Measurements from ENCODE around the gene MBD5.

The MBD5 gene

DNA sequence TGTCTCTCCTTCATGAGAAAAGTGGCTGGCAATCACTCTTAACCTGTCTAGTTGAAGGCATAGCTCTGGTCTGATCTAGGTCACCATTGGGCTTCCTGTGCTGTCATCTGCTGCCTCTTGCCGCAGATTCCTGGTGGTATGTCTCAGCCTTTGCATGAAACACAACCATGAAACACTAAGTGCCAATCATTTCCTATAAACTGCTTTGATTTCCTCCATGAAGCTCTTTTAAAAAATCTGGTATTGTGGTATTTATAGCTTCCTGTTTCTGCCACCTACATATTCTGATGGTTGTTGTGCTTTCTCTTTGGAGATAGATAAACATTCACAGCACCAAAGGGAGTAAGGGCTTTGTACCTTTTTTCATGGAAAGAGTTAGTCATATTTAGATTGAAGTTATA lies 503.6 kb downstream of the MBD5 start:
- H3K4me3 ChIP-seq (ENCODE audit: low read depth in 1 of 2, low read length in 2 of 2): no peak overlapping the region
- H3K27me3 ChIP-seq (ENCODE audit: low read depth, low read length): no peaks in the 10 kb centered on the region
- H3K27ac ChIP-seq (ENCODE audit: low read length): no peak overlapping the region
- no peaks in the 10 kb centered on the region for H3K4me1 ChIP-seq (ENCODE audit: control insufficient read depth in 1 of 2, insufficient read depth in 2 of 2, low read length in 2 of 2)
- H3K36me3 ChIP-seq (ENCODE audit: control insufficient read depth in 1 of 2, insufficient read depth in 2 of 2, low read length in 2 of 2): no peaks in the 10 kb centered on the region
- H3K9me3 ChIP-seq (ENCODE audit: control insufficient read depth in 1 of 2, low read length in 2 of 2): no peaks in the 10 kb centered on the region

DNA sequence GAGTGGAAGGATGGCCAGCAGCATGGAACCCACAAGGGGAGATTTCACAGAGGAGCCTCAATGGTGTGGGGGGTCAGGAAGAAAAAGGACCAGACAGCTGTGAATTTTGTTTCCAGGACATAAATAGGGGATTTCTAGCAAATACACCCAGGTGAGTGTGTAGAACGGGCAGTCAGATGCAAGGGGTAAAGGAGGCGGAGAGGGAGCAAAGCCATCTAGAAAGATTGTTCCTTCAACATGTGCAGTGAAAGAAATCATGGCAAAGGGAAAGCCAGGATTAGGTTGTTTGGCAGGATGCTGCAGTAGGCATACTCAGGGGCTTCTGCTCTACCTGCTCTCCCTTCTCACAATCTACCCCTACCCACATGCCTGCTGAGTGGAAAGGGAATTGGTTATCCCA lies 504.2 kb downstream of the MBD5 start:
- Histone ChIP-seq H3K4me3 (ENCODE audit: low read depth in 1 of 2, low read length in 2 of 2) (no peak overlapping the region), H3K4me1 (ENCODE audit: control insufficient read depth in 1 of 2, insufficient read depth in 2 of 2, low read length in 2 of 2) (no peaks in the 10 kb centered on the region), H3K27me3 (ENCODE audit: low read depth, low read length) (no peaks in the 10 kb centered on the region), H3K27ac (ENCODE audit: low read length) (no peak overlapping the region), H3K36me3 (ENCODE audit: control insufficient read depth in 1 of 2, insufficient read depth in 2 of 2, low read length in 2 of 2) (no peaks in the 10 kb centered on the region), H3K9me3 (ENCODE audit: control insufficient read depth in 1 of 2, low read length in 2 of 2) (no peaks in the 10 kb centered on the region)

DNA sequence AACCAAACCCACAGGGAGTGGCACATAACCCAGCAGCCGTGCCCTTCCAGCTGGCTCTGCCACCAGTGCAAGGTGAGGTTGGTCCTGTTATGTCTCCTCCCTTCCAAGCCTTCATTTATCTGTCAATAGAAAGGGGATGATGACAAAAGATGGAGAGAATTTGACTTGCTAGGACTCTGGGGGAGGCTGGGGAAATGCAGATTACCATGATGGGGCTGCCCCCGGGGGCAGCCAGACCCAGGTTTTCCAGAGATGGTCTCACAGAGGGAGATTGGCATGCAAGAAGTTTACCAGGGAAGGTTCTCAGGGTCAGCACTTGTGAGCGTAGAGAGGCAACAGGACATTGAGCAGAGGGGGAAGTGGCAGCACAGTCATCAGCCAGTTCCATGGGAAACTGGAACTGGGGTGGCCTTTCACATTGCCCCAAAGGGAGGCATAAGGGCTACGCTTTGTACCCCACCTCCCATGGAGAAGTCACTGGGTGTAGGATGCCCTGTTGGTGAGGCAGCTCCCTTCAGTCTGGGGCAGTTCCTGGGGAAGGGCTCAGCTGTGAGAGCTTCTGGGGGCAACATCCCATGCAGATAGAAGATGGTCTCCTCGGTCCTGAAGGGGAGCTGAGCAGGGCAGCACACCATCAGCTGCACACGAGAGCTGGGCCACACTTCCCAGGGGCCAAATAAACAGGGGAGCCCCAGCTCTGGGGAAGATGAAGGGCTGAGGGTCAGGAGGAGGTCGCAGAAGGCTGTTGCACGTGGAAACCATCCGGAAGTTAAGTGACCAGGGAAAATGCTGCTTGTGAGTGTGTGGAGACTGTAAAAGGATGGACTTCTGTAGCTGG lies 505.8 kb downstream of the MBD5 start:
- Histone ChIP-seq H3K4me1 (ENCODE audit: control insufficient read depth in 1 of 2, insufficient read depth in 2 of 2, low read length in 2 of 2) (no peaks in the 10 kb centered on the region), H3K27ac (ENCODE audit: low read length) (no peak overlapping the region)

DNA sequence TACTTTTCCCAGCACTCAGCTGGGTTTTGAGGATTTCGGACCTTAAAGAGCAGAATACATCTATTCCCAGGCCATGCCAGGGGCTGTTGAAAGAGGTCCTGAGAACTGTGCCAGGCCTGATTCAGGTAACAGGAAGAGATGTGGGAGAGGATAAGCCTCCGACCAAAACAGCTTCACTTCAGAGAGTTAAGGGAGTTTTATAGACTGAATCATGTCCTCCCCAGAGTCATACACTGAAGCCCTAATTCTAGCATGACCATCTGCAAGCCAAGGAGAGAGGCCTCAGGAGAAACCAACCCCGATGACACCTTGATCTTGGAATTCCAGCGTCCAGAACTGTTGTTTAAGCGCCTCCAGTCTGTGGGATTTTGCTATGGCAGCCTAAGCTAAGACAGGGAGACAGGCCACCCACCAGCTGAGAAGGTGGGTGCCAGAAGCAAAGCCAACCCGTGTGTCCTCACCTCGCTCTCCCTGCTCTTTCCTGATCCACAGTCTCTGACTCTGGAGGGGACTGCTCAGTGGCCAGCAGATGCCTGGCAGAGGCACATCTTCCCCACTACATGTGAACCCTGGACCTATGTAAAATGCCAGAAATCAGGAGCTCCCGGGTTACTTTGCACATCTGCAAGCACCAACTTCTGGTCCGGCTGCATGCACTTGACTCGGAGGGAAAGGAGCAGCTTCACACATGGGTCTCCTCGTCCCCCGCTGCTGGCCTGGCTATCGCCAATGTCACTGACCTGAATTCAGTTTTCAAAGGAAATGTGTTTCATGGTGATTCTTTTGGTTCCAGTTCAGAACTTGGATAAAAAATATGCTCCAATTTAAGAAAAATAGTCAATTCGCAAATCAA lies 506.8 kb downstream of the MBD5 start:
- Histone ChIP-seq H3K36me3 (ENCODE audit: control insufficient read depth in 1 of 2, insufficient read depth in 2 of 2, low read length in 2 of 2) (no peaks in the 10 kb centered on the region), H3K27me3 (ENCODE audit: low read depth, low read length) (no peaks in the 10 kb centered on the region), H3K27ac (ENCODE audit: low read length) (no peak overlapping the region), H3K4me1 (ENCODE audit: control insufficient read depth in 1 of 2, insufficient read depth in 2 of 2, low read length in 2 of 2) (no peaks in the 10 kb centered on the region), H3K4me3 (ENCODE audit: low read depth in 1 of 2, low read length in 2 of 2) (no peak overlapping the region), H3K9me3 (ENCODE audit: control insufficient read depth in 1 of 2, low read length in 2 of 2) (no peaks in the 10 kb centered on the region)

More for the DNA sequence above, 505.8 kb downstream of the MBD5 start:
- H3K27me3 ChIP-seq (ENCODE audit: low read depth, low read length): no peaks in the 10 kb centered on the region
- H3K36me3 ChIP-seq (ENCODE audit: control insufficient read depth in 1 of 2, insufficient read depth in 2 of 2, low read length in 2 of 2): no peaks in the 10 kb centered on the region
- H3K4me3 ChIP-seq (ENCODE audit: low read depth in 1 of 2, low read length in 2 of 2): no peak overlapping the region
- H3K9me3 ChIP-seq (ENCODE audit: control insufficient read depth in 1 of 2, low read length in 2 of 2): no peaks in the 10 kb centered on the region

DNA sequence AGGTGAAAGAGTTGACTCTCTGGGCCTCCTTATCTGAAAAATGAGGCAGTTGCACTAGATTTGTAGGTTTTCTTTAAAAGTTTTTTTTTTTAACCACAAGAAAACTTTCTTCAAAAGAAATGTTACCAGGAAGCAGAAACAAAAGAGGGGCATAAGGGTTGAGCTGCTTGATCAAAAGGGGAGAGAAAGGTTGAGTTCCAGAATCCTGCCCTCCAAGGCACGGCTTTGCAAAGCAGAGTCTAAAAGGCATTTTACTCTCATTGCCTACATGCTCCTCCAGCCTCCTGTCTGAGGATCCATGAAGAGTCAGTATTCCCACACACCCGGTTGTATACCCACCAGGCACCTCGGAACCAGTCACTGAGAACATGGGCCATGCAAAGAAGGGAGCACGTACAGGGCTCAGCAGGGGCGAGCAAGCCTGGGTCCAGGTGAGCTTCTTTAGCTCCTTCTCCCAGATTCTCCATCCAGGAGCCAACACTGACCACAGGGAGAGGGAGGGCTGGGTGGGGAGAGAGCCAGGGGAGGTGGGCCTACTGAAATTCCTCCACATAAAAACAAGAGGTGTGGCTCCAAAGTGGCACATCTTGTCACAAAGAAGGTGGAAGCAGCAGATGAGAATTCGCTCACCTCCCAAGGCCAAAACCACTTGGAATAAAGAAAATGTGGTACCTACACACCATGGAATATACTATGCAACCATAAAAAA lies 507.6 kb downstream of the MBD5 start:
- Histone ChIP-seq H3K27ac (ENCODE audit: low read length) (no peak overlapping the region), H3K9me3 (ENCODE audit: control insufficient read depth in 1 of 2, low read length in 2 of 2) (no peaks in the 10 kb centered on the region), H3K36me3 (ENCODE audit: control insufficient read depth in 1 of 2, insufficient read depth in 2 of 2, low read length in 2 of 2) (no peaks in the 10 kb centered on the region), H3K27me3 (ENCODE audit: low read depth, low read length) (no peaks in the 10 kb centered on the region), H3K4me1 (ENCODE audit: control insufficient read depth in 1 of 2, insufficient read depth in 2 of 2, low read length in 2 of 2) (no peaks in the 10 kb centered on the region), H3K4me3 (ENCODE audit: low read depth in 1 of 2, low read length in 2 of 2) (no peak overlapping the region)

DNA sequence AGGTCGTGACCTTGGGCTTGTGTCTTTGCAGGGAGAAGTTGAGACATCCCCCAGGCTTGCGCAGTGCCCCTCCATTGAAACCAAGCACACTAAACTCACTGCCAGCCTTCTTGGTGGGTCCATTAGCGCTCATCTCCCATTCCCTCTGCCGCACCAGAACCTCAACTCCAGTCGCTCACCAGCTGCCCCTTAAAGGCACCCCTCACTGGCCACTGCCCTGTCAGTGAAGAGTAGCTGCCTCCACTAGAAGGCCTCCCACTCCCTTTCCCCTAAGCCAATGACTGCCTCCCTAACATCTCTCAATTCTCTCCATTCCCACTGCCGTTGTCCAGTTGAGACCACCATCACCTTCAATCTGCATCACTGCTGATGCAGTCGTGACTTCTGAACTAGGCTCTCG lies 508.9 kb downstream of the MBD5 start:
- no peak overlapping the region for H3K27ac ChIP-seq (ENCODE audit: low read length)
- no peak overlapping the region for H3K4me3 ChIP-seq (ENCODE audit: low read depth in 1 of 2, low read length in 2 of 2)
- H3K9me3 ChIP-seq (ENCODE audit: control insufficient read depth in 1 of 2, low read length in 2 of 2): no peaks in the 10 kb centered on the region
- no peaks in the 10 kb centered on the region for H3K27me3 ChIP-seq (ENCODE audit: low read depth, low read length)
- H3K36me3 ChIP-seq (ENCODE audit: control insufficient read depth in 1 of 2, insufficient read depth in 2 of 2, low read length in 2 of 2): no peaks in the 10 kb centered on the region
- H3K4me1 ChIP-seq (ENCODE audit: control insufficient read depth in 1 of 2, insufficient read depth in 2 of 2, low read length in 2 of 2): no peaks in the 10 kb centered on the region

DNA sequence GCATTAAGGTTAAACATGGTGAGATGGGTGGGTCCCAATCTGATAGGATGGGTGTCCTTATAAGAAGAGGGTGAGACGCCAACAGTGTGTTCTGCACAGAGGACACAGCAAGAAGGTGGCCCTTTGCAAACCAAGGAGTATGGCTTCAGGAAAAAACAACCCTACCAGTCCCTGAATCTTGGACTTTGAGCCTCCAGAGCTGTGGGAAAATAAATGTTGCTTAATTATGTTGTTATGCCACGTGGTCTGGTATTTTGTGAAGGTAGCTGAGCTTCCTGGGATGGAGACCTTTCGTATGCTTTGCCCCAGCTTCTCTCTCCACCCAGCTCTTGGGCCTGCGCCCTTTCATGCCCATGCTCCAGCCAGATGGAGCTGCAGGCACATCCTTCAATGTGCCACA lies 509.5 kb downstream of the MBD5 start:
- H3K27ac ChIP-seq (ENCODE audit: low read length): no peak overlapping the region
- H3K4me3 ChIP-seq (ENCODE audit: low read depth in 1 of 2, low read length in 2 of 2): no peak overlapping the region

DNA sequence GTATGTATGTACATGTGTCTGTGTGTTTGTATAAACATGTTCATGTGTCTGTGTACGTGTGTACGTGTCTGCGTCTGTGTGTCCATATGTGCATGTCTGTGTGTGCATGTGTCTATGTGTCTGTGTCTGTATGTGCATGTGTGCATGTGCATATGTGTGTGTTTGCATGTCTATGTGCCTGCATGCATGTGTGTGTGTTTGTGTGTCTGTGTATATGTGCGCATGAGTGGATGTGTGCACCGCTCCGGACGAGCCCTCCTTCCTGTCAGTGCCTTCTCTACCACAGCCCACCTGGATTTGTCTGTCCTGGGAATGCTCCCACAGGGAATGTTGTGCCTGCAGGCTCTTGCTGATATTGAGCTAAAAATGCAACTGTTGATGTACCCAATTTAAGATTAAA lies 510.3 kb downstream of the MBD5 start:
- no peaks in the 10 kb centered on the region for H3K27me3 ChIP-seq (ENCODE audit: low read depth, low read length)
- no peaks in the 10 kb centered on the region for H3K36me3 ChIP-seq (ENCODE audit: control insufficient read depth in 1 of 2, insufficient read depth in 2 of 2, low read length in 2 of 2)
- no peaks in the 10 kb centered on the region for H3K9me3 ChIP-seq (ENCODE audit: control insufficient read depth in 1 of 2, low read length in 2 of 2)
- H3K4me1 ChIP-seq (ENCODE audit: control insufficient read depth in 1 of 2, insufficient read depth in 2 of 2, low read length in 2 of 2): no peaks in the 10 kb centered on the region
- no peak overlapping the region for H3K27ac ChIP-seq (ENCODE audit: low read length)
- H3K4me3 ChIP-seq (ENCODE audit: low read depth in 1 of 2, low read length in 2 of 2): no peak overlapping the region

More for the DNA sequence above, 509.5 kb downstream of the MBD5 start:
- H3K36me3 ChIP-seq (ENCODE audit: control insufficient read depth in 1 of 2, insufficient read depth in 2 of 2, low read length in 2 of 2): no peaks in the 10 kb centered on the region
- H3K9me3 ChIP-seq (ENCODE audit: control insufficient read depth in 1 of 2, low read length in 2 of 2): no peaks in the 10 kb centered on the region
- no peaks in the 10 kb centered on the region for H3K27me3 ChIP-seq (ENCODE audit: low read depth, low read length)
- H3K4me1 ChIP-seq (ENCODE audit: control insufficient read depth in 1 of 2, insufficient read depth in 2 of 2, low read length in 2 of 2): no peaks in the 10 kb centered on the region

DNA sequence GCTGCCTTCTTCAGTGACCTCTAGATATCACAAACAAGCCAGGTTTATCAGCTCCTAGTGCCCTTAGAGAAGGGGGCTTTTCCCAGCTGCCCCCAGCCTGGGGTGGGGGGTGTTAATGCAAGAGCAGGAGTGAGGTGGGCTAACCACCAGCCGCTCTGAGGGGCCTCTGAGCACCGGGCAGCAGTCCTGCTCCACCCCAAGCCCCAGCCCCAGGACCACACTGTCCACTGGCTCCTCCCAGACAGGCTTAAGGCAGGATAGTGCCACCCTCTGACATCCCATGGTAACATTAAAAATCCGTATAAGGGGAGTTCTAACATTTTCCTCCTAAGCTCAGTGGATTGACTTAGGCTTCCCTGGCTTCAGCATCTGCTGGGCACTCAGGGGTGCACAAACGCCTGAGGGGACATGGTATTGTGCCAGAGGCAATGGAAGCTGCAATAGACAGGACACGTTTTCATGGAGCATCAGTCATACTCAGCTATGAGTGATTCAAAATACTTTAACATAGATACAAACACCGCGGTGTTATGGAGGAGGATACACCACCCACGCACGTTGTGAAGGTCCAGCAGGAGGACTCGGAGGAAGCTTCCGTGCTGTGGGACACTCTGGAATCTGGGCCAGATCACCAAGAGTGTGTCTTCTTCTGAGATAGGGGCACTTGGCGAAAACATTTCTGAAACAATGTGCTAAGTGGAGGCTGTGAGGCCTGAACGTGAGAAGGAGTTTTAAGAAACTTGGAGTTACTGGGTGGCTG lies 511.0 kb downstream of the MBD5 start:
- Histone ChIP-seq H3K4me1 (ENCODE audit: control insufficient read depth in 1 of 2, insufficient read depth in 2 of 2, low read length in 2 of 2) (no peaks in the 10 kb centered on the region), H3K27me3 (ENCODE audit: low read depth, low read length) (no peaks in the 10 kb centered on the region), H3K27ac (ENCODE audit: low read length) (no peak overlapping the region), H3K36me3 (ENCODE audit: control insufficient read depth in 1 of 2, insufficient read depth in 2 of 2, low read length in 2 of 2) (no peaks in the 10 kb centered on the region), H3K4me3 (ENCODE audit: low read depth in 1 of 2, low read length in 2 of 2) (no peak overlapping the region), H3K9me3 (ENCODE audit: control insufficient read depth in 1 of 2, low read length in 2 of 2) (no peaks in the 10 kb centered on the region)

DNA sequence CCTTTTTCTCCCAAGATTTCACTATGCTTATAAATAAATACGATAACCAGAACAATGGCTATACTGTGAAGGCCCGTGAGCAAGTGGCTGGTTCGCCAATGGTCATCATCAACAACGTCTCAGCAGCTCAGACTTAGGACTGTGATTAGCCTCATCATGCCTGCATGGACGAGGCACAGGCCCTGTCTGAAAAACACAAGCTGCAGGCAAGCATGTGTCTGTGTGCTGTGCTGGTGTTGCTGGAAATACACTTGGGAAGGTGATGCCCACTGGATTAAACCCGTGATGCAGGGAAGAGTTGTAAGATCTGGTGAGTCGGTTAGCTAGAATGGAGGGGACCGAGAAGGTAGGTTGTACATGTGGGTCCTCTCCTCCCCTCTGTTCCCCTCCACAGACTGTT lies 512.1 kb downstream of the MBD5 start:
- Histone ChIP-seq H3K4me1 (ENCODE audit: control insufficient read depth in 1 of 2, insufficient read depth in 2 of 2, low read length in 2 of 2) (no peaks in the 10 kb centered on the region), H3K4me3 (ENCODE audit: low read depth in 1 of 2, low read length in 2 of 2) (no peak overlapping the region), H3K27ac (ENCODE audit: low read length) (no peak overlapping the region), H3K36me3 (ENCODE audit: control insufficient read depth in 1 of 2, insufficient read depth in 2 of 2, low read length in 2 of 2) (no peaks in the 10 kb centered on the region), H3K9me3 (ENCODE audit: control insufficient read depth in 1 of 2, low read length in 2 of 2) (no peaks in the 10 kb centered on the region), H3K27me3 (ENCODE audit: low read depth, low read length) (no peaks in the 10 kb centered on the region)

DNA sequence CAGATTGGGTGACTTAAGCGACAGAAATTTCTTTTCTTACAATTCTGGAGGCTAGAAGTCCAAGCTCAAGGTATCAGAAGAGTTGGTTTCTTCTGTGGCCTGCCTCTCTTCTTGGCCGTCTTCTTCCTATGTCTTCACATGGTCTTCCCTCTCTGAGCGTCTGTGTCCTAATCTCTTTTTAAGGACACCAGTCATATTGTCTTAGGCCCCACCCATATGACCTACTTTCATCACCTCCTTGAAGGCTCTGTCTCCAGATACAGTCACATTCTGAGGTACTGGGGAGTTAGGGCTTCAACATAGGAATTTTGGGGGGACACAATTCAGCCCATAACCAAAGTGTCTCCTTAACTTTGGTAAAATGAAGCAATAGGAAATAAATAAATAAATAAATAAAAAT lies 512.8 kb downstream of the MBD5 start:
- Histone ChIP-seq H3K27ac (ENCODE audit: low read length) (no peak overlapping the region), H3K27me3 (ENCODE audit: low read depth, low read length) (no peaks in the 10 kb centered on the region), H3K4me1 (ENCODE audit: control insufficient read depth in 1 of 2, insufficient read depth in 2 of 2, low read length in 2 of 2) (no peaks in the 10 kb centered on the region), H3K4me3 (ENCODE audit: low read depth in 1 of 2, low read length in 2 of 2) (no peak overlapping the region), H3K9me3 (ENCODE audit: control insufficient read depth in 1 of 2, low read length in 2 of 2) (no peaks in the 10 kb centered on the region), H3K36me3 (ENCODE audit: control insufficient read depth in 1 of 2, insufficient read depth in 2 of 2, low read length in 2 of 2) (no peaks in the 10 kb centered on the region)
